Activated T-cell treated with anti-CD3 and anti-CD28 coated beads for 1 hour (primary cell): Measurements from ENCODE around the gene RBMS1.
A peak's percentile ranks its signal among the peaks of the same experiment; 100 is the strongest.

Experiments
- DNase-seq: peaks from one replicate; pipeline ENCODE4 v3.0.0-alpha.2; 2020; ENCODE audit warnings: low read depth

Gene RBMS1

GRCh38 chr2:160493227-160494028 lies at the start of gene RBMS1:
TSS of gene RBMS1 (minus strand) at chr2:160493807. CDS start at chr2:160493363, 444 bp downstream.
- DNase-seq: peak; percentile 41

- no peak for DNase-seq
Observed at GRCh38 chr2:160541745-160542144, 48.1 kb upstream of the RBMS1 start.

- DNase-seq: no peak
Observed at GRCh38 chr2:160538559-160539355, 45.1 kb upstream of the RBMS1 start.

GRCh38 chr2:160538115-160538514 lies 44.5 kb upstream of the RBMS1 start:
- DNase-seq: no peak

- DNase-seq: no peak
Observed at GRCh38 chr2:160534996-160535395, 41.4 kb upstream of the RBMS1 start.

GRCh38 chr2:160534249-160534648 lies 40.6 kb upstream of the RBMS1 start:
- no peak for DNase-seq

GRCh38 chr2:160533482-160533881 lies 39.9 kb upstream of the RBMS1 start:
- no peak for DNase-seq

GRCh38 chr2:160532388-160532787 lies 38.8 kb upstream of the RBMS1 start:
- DNase-seq: no peak

GRCh38 chr2:160522951-160523710 lies 29.5 kb upstream of the RBMS1 start:
- no peak for DNase-seq

GRCh38 chr2:160517731-160518130 lies 24.1 kb upstream of the RBMS1 start:
- DNase-seq: no peak

- no peak for DNase-seq
Observed at GRCh38 chr2:160516547-160517365, 23.1 kb upstream of the RBMS1 start.

- no peak for DNase-seq
Observed at GRCh38 chr2:160515120-160515519, 21.5 kb upstream of the RBMS1 start.

- DNase-seq: no peak
Observed at GRCh38 chr2:160513120-160513519, 19.5 kb upstream of the RBMS1 start.

- no peak for DNase-seq
Observed at GRCh38 chr2:160512491-160512890, 18.9 kb upstream of the RBMS1 start.

GRCh38 chr2:160510617-160511016 lies 17.0 kb upstream of the RBMS1 start:
- DNase-seq: no peak

- DNase-seq: no peak
Observed at GRCh38 chr2:160509016-160509415, 15.4 kb upstream of the RBMS1 start.

GRCh38 chr2:160507464-160507863 lies 13.9 kb upstream of the RBMS1 start:
- no peak for DNase-seq

- no peak for DNase-seq
Observed at GRCh38 chr2:160507046-160507407, 13.4 kb upstream of the RBMS1 start.

GRCh38 chr2:160506371-160507045 lies 12.9 kb upstream of the RBMS1 start:
- no peak for DNase-seq

- DNase-seq: no peak
Observed at GRCh38 chr2:160505256-160505655, 11.6 kb upstream of the RBMS1 start.

GRCh38 chr2:160502478-160502877 lies 8.9 kb upstream of the RBMS1 start:
- no peak for DNase-seq
